ENCODE measurements around the gene SEMA5B.

Gene SEMA5B

GRCh38 chr3:122880173-122880572 lies 147.4 kb downstream of the SEMA5B start:
- Histone ChIP-seq H3K9me3 (ENCODE audit: control insufficient read depth, low read length) (no peaks in the 10 kb centered on the region), H3K4me1 (ENCODE audit: control insufficient read depth, insufficient read depth, low read length) (no peaks in the 10 kb centered on the region), H3K9ac (ENCODE audit: low read length) (no peak overlapping the region), H3K36me3 (ENCODE audit: control insufficient read depth, insufficient read depth, low read length) (no peaks in the 10 kb centered on the region), H3K4me3 (ENCODE audit: low read length) (no peak overlapping the region), H3K27me3 (ENCODE audit: control insufficient read depth, insufficient read depth, low read length) (no peaks in the 10 kb centered on the region)

GRCh38 chr3:122875547-122876127 lies 151.9 kb downstream of the SEMA5B start:
- H3K4me3 ChIP-seq (ENCODE audit: low read length), result no peak overlapping the region
- H3K36me3 ChIP-seq (ENCODE audit: control insufficient read depth, insufficient read depth, low read length), result no peaks in the 10 kb centered on the region
- no peaks in the 10 kb centered on the region for H3K4me1 ChIP-seq (ENCODE audit: control insufficient read depth, insufficient read depth, low read length)
- H3K27me3 ChIP-seq (ENCODE audit: control insufficient read depth, insufficient read depth, low read length), result no peaks in the 10 kb centered on the region
- no peaks in the 10 kb centered on the region for H3K9me3 ChIP-seq (ENCODE audit: control insufficient read depth, low read length)
- H3K9ac ChIP-seq (ENCODE audit: low read length), result no peak overlapping the region

GRCh38 chr3:122873741-122874515 lies 153.6 kb downstream of the SEMA5B start:
- Histone ChIP-seq H3K4me1 (ENCODE audit: control insufficient read depth, insufficient read depth, low read length) (no peaks in the 10 kb centered on the region), H3K9ac (ENCODE audit: low read length) (no peak overlapping the region), H3K36me3 (ENCODE audit: control insufficient read depth, insufficient read depth, low read length) (no peaks in the 10 kb centered on the region), H3K27me3 (ENCODE audit: control insufficient read depth, insufficient read depth, low read length) (no peaks in the 10 kb centered on the region), H3K9me3 (ENCODE audit: control insufficient read depth, low read length) (no peaks in the 10 kb centered on the region), H3K4me3 (ENCODE audit: low read length) (no peak overlapping the region)

- H3K4me3 ChIP-seq (ENCODE audit: low read length), result no peak overlapping the region
- no peak overlapping the region for H3K9ac ChIP-seq (ENCODE audit: low read length)
- H3K9me3 ChIP-seq (ENCODE audit: control insufficient read depth, low read length), result no peaks in the 10 kb centered on the region
- no peaks in the 10 kb centered on the region for H3K27me3 ChIP-seq (ENCODE audit: control insufficient read depth, insufficient read depth, low read length)
- no peaks in the 10 kb centered on the region for H3K36me3 ChIP-seq (ENCODE audit: control insufficient read depth, insufficient read depth, low read length)
- H3K4me1 ChIP-seq (ENCODE audit: control insufficient read depth, insufficient read depth, low read length), result no peaks in the 10 kb centered on the region
These were observed 159.2 kb downstream of the SEMA5B start for GRCh38 chr3:122868322-122868721.

GRCh38 chr3:122864498-122864897 lies 163.1 kb downstream of the SEMA5B start:
- Histone ChIP-seq H3K4me1 (ENCODE audit: control insufficient read depth, insufficient read depth, low read length) (no peaks in the 10 kb centered on the region), H3K4me3 (ENCODE audit: low read length) (no peak overlapping the region), H3K9me3 (ENCODE audit: control insufficient read depth, low read length) (no peaks in the 10 kb centered on the region), H3K36me3 (ENCODE audit: control insufficient read depth, insufficient read depth, low read length) (no peaks in the 10 kb centered on the region), H3K9ac (ENCODE audit: low read length) (no peak overlapping the region), H3K27me3 (ENCODE audit: control insufficient read depth, insufficient read depth, low read length) (no peaks in the 10 kb centered on the region)

- no peaks in the 10 kb centered on the region for H3K4me1 ChIP-seq (ENCODE audit: control insufficient read depth, insufficient read depth, low read length)
- no peaks in the 10 kb centered on the region for H3K27me3 ChIP-seq (ENCODE audit: control insufficient read depth, insufficient read depth, low read length)
- no peaks in the 10 kb centered on the region for H3K36me3 ChIP-seq (ENCODE audit: control insufficient read depth, insufficient read depth, low read length)
- no peak overlapping the region for H3K4me3 ChIP-seq (ENCODE audit: low read length)
- H3K9me3 ChIP-seq (ENCODE audit: control insufficient read depth, low read length), result no peaks in the 10 kb centered on the region
- no peak overlapping the region for H3K9ac ChIP-seq (ENCODE audit: low read length)
These were observed 165.2 kb downstream of the SEMA5B start for GRCh38 chr3:122862381-122862780.
